HepG2 (cell line): ENCODE measurements around the gene AP3B2. TPM values are rescaled to one million over a fixed set of nuclear protein-coding genes. Genes with fewer than 3 reads are reported as not detected.
A peak's percentile ranks its signal among the peaks of the same experiment; 100 is the strongest.

Source experiments
- ATF7 ChIP-seq, 2 experiments: fragments of 450-650 bp in 1 of 2; sonication (generic) in 1 of 2; formaldehyde crosslinking in 1 of 2; IDR thresholded peaks; 2 replicates each; pipeline versions ENCODE4 v1.4.0 to v1.6.1; 2016 to 2020; ENCODE audit warnings: antibody characterized with exemption in 1 of 2, mild to moderate bottlenecking in 1 of 2, missing genetic modification reagents in 1 of 2
- ATM ChIP-seq: fragments of 450-650 bp; IDR thresholded peaks from 2 replicates; pipeline ENCODE4 v1.7.1; 2017; ENCODE audit warnings: mild to moderate bottlenecking, borderline replicate concordance
- CAMTA2 ChIP-seq: sonication (generic); formaldehyde crosslinking; IDR thresholded peaks from 2 replicates; pipeline ENCODE4 v1.4.0; 2020; ENCODE audit warnings: mild to moderate bottlenecking, missing genetic modification reagents, borderline replicate concordance
- CCAR2 ChIP-seq: fragments of 200-400 bp; formaldehyde crosslinking; optimal IDR thresholded peaks from 2 replicates; pipeline ENCODE3; 2018; ENCODE audit warnings: low read depth, mild to moderate bottlenecking, low read length, moderate library complexity
- GFI1 ChIP-seq: sonication (generic); formaldehyde crosslinking; IDR thresholded peaks from 2 replicates; pipeline ENCODE4 v1.5.0; 2020; ENCODE audit warnings: missing genetic modification reagents, mild to moderate bottlenecking, borderline replicate concordance
- HDAC6 ChIP-seq: fragments of 200-600 bp; sonication (generic); IDR thresholded peaks from 2 replicates; pipeline ENCODE4 v1.7.0; 2017; ENCODE audit warnings: mild to moderate bottlenecking, antibody characterized with exemption, low read length, low read depth
- KMT2A ChIP-seq: sonication (generic); formaldehyde crosslinking; IDR thresholded peaks from 2 replicates; pipeline ENCODE4 v1.4.0; 2020; ENCODE audit warnings: missing genetic modification reagents
- MAFK ChIP-seq, 2 experiments: IDR thresholded peaks in 1 of 2; conservative IDR thresholded peaks in 1 of 2; 2 replicates each; pipeline ENCODE4 v1.6.1; 2011; ENCODE audit warnings: improper control_type of control experiment in 2 of 2, low read length in 2 of 2
- NKX3-1 ChIP-seq: sonication (generic); formaldehyde crosslinking; IDR thresholded peaks from 2 replicates; pipeline ENCODE4 v1.5.0; 2020; ENCODE audit warnings: missing genetic modification reagents
- ONECUT2 ChIP-seq: sonication (generic); formaldehyde crosslinking; IDR thresholded peaks from 2 replicates; pipeline ENCODE4 v1.4.0; 2020; ENCODE audit warnings: missing genetic modification reagents
- SUZ12 ChIP-seq: fragments of 150-350 bp; IDR thresholded peaks from 2 replicates; pipeline ENCODE4 v1.6.1; 2014; ENCODE audit warnings: low read depth, low read length
- ZBTB4 ChIP-seq: sonication (generic); formaldehyde crosslinking; IDR thresholded peaks from 2 replicates; pipeline ENCODE4 v1.4.0; 2020; ENCODE audit warnings: missing genetic modification reagents, mild to moderate bottlenecking, borderline replicate concordance
- ZC3H4 ChIP-seq: sonication (generic); formaldehyde crosslinking; IDR thresholded peaks from 2 replicates; pipeline ENCODE4 v1.4.0; 2020; ENCODE audit warnings: missing genetic modification reagents, borderline replicate concordance
- ZNF274 ChIP-seq: sonication (generic); formaldehyde crosslinking; IDR thresholded peaks from 2 replicates; pipeline ENCODE4 v1.5.1; 2020; ENCODE audit warnings: mild to moderate bottlenecking, missing genetic modification reagents
- ZNF383 ChIP-seq: sonication (generic); formaldehyde crosslinking; IDR thresholded peaks from 2 replicates; pipeline ENCODE4 v1.4.0; 2020; ENCODE audit warnings: missing genetic modification reagents, mild to moderate bottlenecking, borderline replicate concordance
- ZNF451 ChIP-seq: sonication (generic); formaldehyde crosslinking; IDR thresholded peaks from 2 replicates; pipeline ENCODE4 v1.5.0; 2020; ENCODE audit warnings: mild to moderate bottlenecking, missing genetic modification reagents
- ZNF496 ChIP-seq: sonication (generic); formaldehyde crosslinking; IDR thresholded peaks from 2 replicates; pipeline ENCODE4 v1.8.1; 2023; ENCODE audit warnings: mild to moderate bottlenecking, moderate library complexity, missing genetic modification reagents; ENCODE audit not compliant: insufficient replicate concordance
- ZNF549 ChIP-seq: sonication (generic); formaldehyde crosslinking; IDR thresholded peaks from 2 replicates; pipeline ENCODE4 v1.5.0; 2020; ENCODE audit warnings: missing genetic modification reagents
- ZNF777 ChIP-seq: sonication (generic); formaldehyde crosslinking; IDR thresholded peaks from 2 replicates; pipeline ENCODE4 v1.4.0; 2020; ENCODE audit warnings: missing genetic modification reagents
- polyA plus RNA-seq, 8 experiments: library from polyadenylated mRNA; depleted of rRNA in 3 of 8; stranded (reverse) in 7 of 8; unstranded in 1 of 8; fragments of >200 nt; fragmentation: Illumina TruSeq in 4 of 8; extraction: Trizol in 4 of 8; gene quantifications; 2 replicates each; pipeline versions ENCODE4 v1.2.1 to v1.2.3, GENCODE V29; 2011 to 2016; ENCODE audit warnings: low read depth in 4 of 8, missing spikeins in 1 of 8, mixed read lengths in 1 of 8; ENCODE audit not compliant: insufficient read depth in 1 of 8
- total RNA-seq, 5 experiments: library from RNA; depleted of rRNA; stranded (reverse); fragments of >200 nt; fragmentation: Illumina TruSeq; extraction: Trizol; gene quantifications; 2 replicates each; pipeline ENCODE4 v1.2.3, GENCODE V29; 2016; ENCODE audit warnings: low read depth in 1 of 5
- TF ChIP-seq, protein P1 (sequence below): sonication (generic); formaldehyde crosslinking; IDR thresholded peaks from 2 replicates; pipeline ENCODE4 v1.8.1; 2023; ENCODE audit warnings: mild to moderate bottlenecking, moderate library complexity, missing genetic modification reagents
- TF ChIP-seq, protein P2 (sequence below): sonication (generic); formaldehyde crosslinking; IDR thresholded peaks from 2 replicates; pipeline ENCODE4 v1.4.0; 2020; ENCODE audit warnings: mild to moderate bottlenecking, missing genetic modification reagents

Gene AP3B2
- total and polyA plus RNA-seq, 2 of the 13 experiments (the other 11 are each of a cell fraction or from before 2014, with no cell fraction given): not detected

GRCh38 chr15:82663186-82663600 is 46.5 kb downstream of the AP3B2 start (continued):
- TF ChIP-seq, protein P1, sequence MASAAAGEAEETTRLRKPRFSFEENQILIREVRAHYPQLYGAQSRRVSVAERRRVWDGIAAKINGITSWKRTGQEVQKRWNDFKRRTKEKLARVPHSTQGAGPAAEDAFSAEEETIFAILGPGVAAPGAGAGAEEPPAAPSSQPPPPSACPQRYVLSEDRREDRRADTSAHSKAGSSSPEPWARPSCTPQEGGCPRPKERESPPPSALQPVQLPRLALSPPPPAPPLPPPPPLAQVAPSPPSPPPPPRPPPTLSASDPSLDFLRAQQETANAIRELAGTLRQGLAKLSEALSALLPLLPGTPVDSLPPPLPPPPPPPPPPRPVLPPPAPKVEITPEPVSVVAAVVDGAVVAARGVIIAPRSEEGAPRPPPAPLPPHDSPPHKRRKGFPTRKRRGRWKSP: 0 out of 2 replicates have a peak, but pooled peaks have one; percentile 49
- TF ChIP-seq ATF7 (IDR thresholded peaks at IDR 0.05) (no peak), ATF7 (CRISPR knock-in tag; IDR thresholded peaks at IDR 0.05) (no peak), SUZ12 (no peak), GFI1 (CRISPR knock-in tag) (no peak), ZBTB4 (no peak), ATM (no peak), HDAC6 (no peak), NKX3-1 (peak; percentile 98), CAMTA2 (CRISPR knock-in tag) (no peak), ZNF451 (peak; percentile 61; the same call in 1 of the 2 replicates), ZNF496 (CRISPR knock-in tag) (no peak), ZNF549 (CRISPR knock-in tag) (no peak), ONECUT2 (peak; percentile 69; the same call in 1 of the 2 replicates), KMT2A (no peak), ZNF383 (CRISPR knock-in tag) (no peak), ZNF274 (CRISPR knock-in tag) (0 out of 2 replicates have a peak, but pooled peaks have one; percentile 37), MAFK (conservative IDR thresholded peaks at IDR 0.05 in 1 of 2, IDR thresholded peaks at IDR 0.05 in 1 of 2; ENCODE audit: low read length in 2 of 2) (no peak; a peak in 1 of 4 replicates), ZC3H4 (no peak), ZNF777 (CRISPR knock-in tag) (peak; percentile 45; the same call in 1 of the 2 replicates), CCAR2 (no peak)
- TF ChIP-seq, protein P2, sequence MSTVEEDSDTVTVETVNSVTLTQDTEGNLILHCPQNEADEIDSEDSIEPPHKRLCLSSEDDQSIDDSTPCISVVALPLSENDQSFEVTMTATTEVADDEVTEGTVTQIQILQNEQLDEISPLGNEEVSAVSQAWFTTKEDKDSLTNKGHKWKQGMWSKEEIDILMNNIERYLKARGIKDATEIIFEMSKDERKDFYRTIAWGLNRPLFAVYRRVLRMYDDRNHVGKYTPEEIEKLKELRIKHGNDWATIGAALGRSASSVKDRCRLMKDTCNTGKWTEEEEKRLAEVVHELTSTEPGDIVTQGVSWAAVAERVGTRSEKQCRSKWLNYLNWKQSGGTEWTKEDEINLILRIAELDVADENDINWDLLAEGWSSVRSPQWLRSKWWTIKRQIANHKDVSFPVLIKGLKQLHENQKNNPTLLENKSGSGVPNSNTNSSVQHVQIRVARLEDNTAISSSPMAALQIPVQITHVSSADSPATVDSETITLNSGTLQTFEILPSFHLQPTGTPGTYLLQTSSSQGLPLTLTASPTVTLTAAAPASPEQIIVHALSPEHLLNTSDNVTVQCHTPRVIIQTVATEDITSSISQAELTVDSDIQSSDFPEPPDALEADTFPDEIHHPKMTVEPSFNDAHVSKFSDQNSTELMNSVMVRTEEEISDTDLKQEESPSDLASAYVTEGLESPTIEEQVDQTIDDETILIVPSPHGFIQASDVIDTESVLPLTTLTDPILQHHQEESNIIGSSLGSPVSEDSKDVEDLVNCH (CRISPR knock-in tag): no peak
